ENCODE data around the gene MYOZ1.
"Not testable (repeated sequence)": the region's sequence is repeated elsewhere in the genome, so short reads cannot be mapped to it uniquely, and the experiment has no call there.

The MYOZ1 gene

GRCh38 chr10:73647211-73647874, 6.1 kb upstream of the MYOZ1 start:
- peak; percentile 21 for DNase-seq

GRCh38 chr10:73646598-73647041, 5.3 kb upstream of the MYOZ1 start:
- DNase-seq, result no peak

- no peak for DNase-seq
Observed at GRCh38 chr10:73645251-73645650, 4.0 kb upstream of the MYOZ1 start.

GRCh38 chr10:73644767-73645166, 3.5 kb upstream of the MYOZ1 start:
- DNase-seq, result no peak

GRCh38 chr10:73644015-73644743, 2.9 kb upstream of the MYOZ1 start:
- peak; percentile 34 for DNase-seq

- DNase-seq, result no peak
Observed at GRCh38 chr10:73643362-73643761, 2.1 kb upstream of the MYOZ1 start.

- no peak for DNase-seq
Observed at GRCh38 chr10:73639286-73639685, 2.0 kb downstream of the MYOZ1 start.

- DNase-seq, result no peak
Observed at GRCh38 chr10:73635781-73636180, 5.5 kb downstream of the MYOZ1 start.

GRCh38 chr10:73634421-73634820, 6.9 kb downstream of the MYOZ1 start:
- no peak for DNase-seq

- no peak for DNase-seq
Observed at GRCh38 chr10:73629165-73629564, 12.1 kb downstream of the MYOZ1 start.

- no peak for DNase-seq
Observed at GRCh38 chr10:73628405-73628804, 12.9 kb downstream of the MYOZ1 start.

GRCh38 chr10:73627300-73627699, 14.0 kb downstream of the MYOZ1 start:
- DNase-seq, result no peak

GRCh38 chr10:73625884-73626752, 15.2 kb downstream of the MYOZ1 start:
- DNase-seq, result peak; percentile 89

- peak; percentile 13 for DNase-seq
Observed at GRCh38 chr10:73625004-73625883, 16.0 kb downstream of the MYOZ1 start.

- no peak for DNase-seq
Observed at GRCh38 chr10:73623056-73623455, 18.2 kb downstream of the MYOZ1 start.

GRCh38 chr10:73620974-73621373, 20.3 kb downstream of the MYOZ1 start:
- not testable (repeated sequence) for DNase-seq

- not testable (repeated sequence) for DNase-seq
Observed at GRCh38 chr10:73617143-73617542, 24.1 kb downstream of the MYOZ1 start.

GRCh38 chr10:73614720-73615119, 26.6 kb downstream of the MYOZ1 start:
- no peak for DNase-seq

GRCh38 chr10:73609116-73609515, 32.2 kb downstream of the MYOZ1 start:
- DNase-seq, result no peak

- DNase-seq, result no peak
Observed at GRCh38 chr10:73601486-73601921, 39.8 kb downstream of the MYOZ1 start.

- no peak for DNase-seq
Observed at GRCh38 chr10:73597346-73597745, 43.9 kb downstream of the MYOZ1 start.

GRCh38 chr10:73593812-73594211, 47.5 kb downstream of the MYOZ1 start:
- no peak for DNase-seq
